T-helper 1 cell (primary cell): Measurements from ENCODE around the gene DIO1.

Source experiments
- DNase-seq, 5 donors: peaks; one replicate each; pipeline ENCODE4 v3.0.0-alpha.2; 2012 to 2020

Gene DIO1

GRCh38 chr1:53895421-53895820 lies 1.4 kb downstream of the DIO1 start:
- no peak for DNase-seq

GRCh38 chr1:53896635-53897229 lies 2.7 kb downstream of the DIO1 start:
- peak in 1 of 5 donors; percentile 16 for DNase-seq

- DNase-seq: no peak
Observed at GRCh38 chr1:53899206-53899628, 5.2 kb downstream of the DIO1 start.

GRCh38 chr1:53899708-53900107 lies 5.7 kb downstream of the DIO1 start:
- DNase-seq: no peak

- no peak for DNase-seq
Observed at GRCh38 chr1:53902235-53903138, 8.5 kb downstream of the DIO1 start.

- no peak for DNase-seq
Observed at GRCh38 chr1:53905509-53905908, 11.5 kb downstream of the DIO1 start.

- DNase-seq: no peak
Observed at GRCh38 chr1:53906121-53906520, 12.1 kb downstream of the DIO1 start.

GRCh38 chr1:53909946-53910345 lies 16.0 kb downstream of the DIO1 start:
- DNase-seq: no peak

- no peak for DNase-seq
Observed at GRCh38 chr1:53911442-53911841, 17.5 kb downstream of the DIO1 start.

- DNase-seq: no peak
Observed at GRCh38 chr1:53913352-53914033, 19.5 kb downstream of the DIO1 start.

GRCh38 chr1:53918343-53918742 lies 24.4 kb downstream of the DIO1 start:
- DNase-seq: no peak

GRCh38 chr1:53919675-53920066 lies 25.7 kb downstream of the DIO1 start:
- no peak for DNase-seq

- DNase-seq: no peak
Observed at GRCh38 chr1:53927376-53927881, 33.4 kb downstream of the DIO1 start.

GRCh38 chr1:53929246-53929960 lies 35.4 kb downstream of the DIO1 start:
- no peak for DNase-seq

GRCh38 chr1:53930932-53931331 lies 36.9 kb downstream of the DIO1 start:
- no peak for DNase-seq

GRCh38 chr1:53931523-53931922 lies 37.5 kb downstream of the DIO1 start:
- no peak for DNase-seq

GRCh38 chr1:53934170-53934765 lies 40.3 kb downstream of the DIO1 start:
- DNase-seq: no peak

- no peak for DNase-seq
Observed at GRCh38 chr1:53936430-53936829, 42.4 kb downstream of the DIO1 start.

- no peak for DNase-seq
Observed at GRCh38 chr1:53938136-53938830, 44.3 kb downstream of the DIO1 start.

GRCh38 chr1:53942127-53942957 lies 48.4 kb downstream of the DIO1 start:
- DNase-seq: peak in 1 of 5 donors; percentile 56

GRCh38 chr1:53943090-53943489 lies 49.1 kb downstream of the DIO1 start:
- no peak for DNase-seq
